SK-N-SH (cell line): ENCODE measurements around the gene GARNL3. TPM values are rescaled to one million over a fixed set of nuclear protein-coding genes. Genes with fewer than 3 reads are reported as not detected.

Experiments
- CTCF ChIA-PET: fragments of 300-600, 350-600 bp; formaldehyde crosslinking; extraction: SDS; loops from one replicate; lab custom pipeline; 2021; lab: Yijun Ruan, JAX
- POLR2A ChIA-PET: fragments of 350-600 bp; sonication (Branson Sonifier 250); formaldehyde crosslinking; extraction: SDS; loops from one replicate; lab custom pipeline; 2020; ENCODE audit warnings: antibody characterized with exemption, inconsistent platforms; lab: Yijun Ruan, JAX
- DNase-seq: peaks from one replicate; pipeline ENCODE4 v3.0.0; 2012
- H2AFZ ChIP-seq: fragments of 200-600 bp; sonication (generic); 2 replicates; pipeline ENCODE4 v1.8.1; 2016; ENCODE audit warnings: antibody characterized with exemption, mild to moderate bottlenecking, low read depth
- H3F3A ChIP-seq: fragments of 200-600 bp; sonication (generic); replicated peaks from 2 replicates; pipeline ENCODE3; 2016; ENCODE audit warnings: antibody characterized with exemption, mild to moderate bottlenecking; ENCODE audit not compliant: insufficient read depth
- H3K27ac ChIP-seq, 2 experiments: fragments of 200-500 bp in 1 of 2; fragments of 200-600 bp in 1 of 2; sonication (Bioruptor generic) in 1 of 2; sonication (generic), shearing (Covaris generic) in 1 of 2; 2 replicates each; pipeline versions ENCODE4 v1.5.1 to v1.6.1; 2014 to 2016; ENCODE audit warnings: low read depth in 2 of 2, inconsistent platforms in 1 of 2, low read length in 1 of 2, mild to moderate bottlenecking in 1 of 2, mixed read lengths in 1 of 2
- H3K27me3 ChIP-seq: fragments of 200-600 bp; sonication (generic), shearing (Covaris generic); 2 replicates; pipeline ENCODE4 v1.6.1; 2016; ENCODE audit warnings: mixed run types; ENCODE audit not compliant: insufficient read depth
- H3K36me3 ChIP-seq, 2 experiments: fragments of 200-500 bp in 1 of 2; fragments of 200-600 bp in 1 of 2; sonication (Bioruptor generic) in 1 of 2; sonication (generic) in 1 of 2; replicated peaks in 1 of 2; 2 replicates each; pipeline versions ENCODE3 to v1.5.1; 2014 to 2016; ENCODE audit warnings: low read length in 1 of 2, mild to moderate bottlenecking in 1 of 2; ENCODE audit not compliant: insufficient read depth in 2 of 2, control insufficient read depth in 1 of 2
- H3K4me1 ChIP-seq, 2 experiments: fragments of 200-500 bp in 1 of 2; fragments of 200-600 bp in 1 of 2; sonication (Bioruptor generic) in 1 of 2; sonication (generic), shearing (Covaris generic) in 1 of 2; 2 replicates each; pipeline versions ENCODE4 v1.5.1 to v1.6.1; 2014 to 2016; ENCODE audit warnings: low read depth in 1 of 2, low read length in 1 of 2, mixed run types in 1 of 2; ENCODE audit not compliant: insufficient read depth in 2 of 2, control insufficient read depth in 1 of 2
- H3K4me2 ChIP-seq: fragments of 200-600 bp; sonication (generic), shearing (Covaris generic); 2 replicates; pipeline ENCODE4 v1.6.1; 2017; ENCODE audit warnings: mixed run types
- H3K4me3 ChIP-seq, 2 experiments: fragments of 200-500 bp in 1 of 2; fragments of 200-600 bp in 1 of 2; sonication (Bioruptor generic) in 1 of 2; sonication (generic), shearing (Covaris generic) in 1 of 2; 2 replicates each; pipeline versions ENCODE4 v1.5.1 to v1.8.1; 2014 to 2016; ENCODE audit warnings: low read depth in 2 of 2, inconsistent platforms in 1 of 2, low read length in 1 of 2, mild to moderate bottlenecking in 1 of 2, mixed read lengths in 1 of 2, moderate library complexity in 1 of 2
- H3K79me2 ChIP-seq: fragments of 200-600 bp; sonication (generic); 2 replicates; pipeline ENCODE4 v1.8.1; 2017; ENCODE audit warnings: mild to moderate bottlenecking; ENCODE audit not compliant: insufficient read depth
- H3K9ac ChIP-seq: fragments of 200-600 bp; sonication (generic); 2 replicates; pipeline ENCODE4 v1.6.1; 2017; ENCODE audit warnings: mixed run types
- H3K9me2 ChIP-seq: fragments of 200-600 bp; sonication (generic); 2 replicates; pipeline ENCODE4 v1.6.1; 2017; ENCODE audit warnings: mixed run types
- H3K9me3 ChIP-seq: fragments of 200-600 bp; sonication (generic); 2 replicates; pipeline ENCODE4 v1.6.1; 2017; ENCODE audit warnings: mixed run types, mild to moderate bottlenecking, moderate library complexity
- H4K20me1 ChIP-seq: fragments of 200-600 bp; sonication (generic); 2 replicates; pipeline ENCODE4 v1.6.1; 2017; ENCODE audit warnings: mild to moderate bottlenecking, mixed run types; ENCODE audit not compliant: insufficient read depth
- CHD2 ChIP-seq: fragments of 150-350 bp; IDR thresholded peaks from 2 replicates; pipeline ENCODE4 v1.6.1; 2018; ENCODE audit warnings: low read length; ENCODE audit not compliant: partially characterized antibody
- EZH2phosphoT487 ChIP-seq: fragments of 200-600 bp; sonication (generic); IDR thresholded peaks from 2 replicates; pipeline ENCODE4 v1.6.1; 2017; ENCODE audit warnings: low read depth, mixed run types, mild to moderate bottlenecking, antibody characterized with exemption, moderate library complexity, borderline replicate concordance
- FOSL2 ChIP-seq: IDR thresholded peaks from 2 replicates; pipeline ENCODE4 v1.4.0; 2012; ENCODE audit warnings: low read depth, mild to moderate bottlenecking, moderate library complexity, borderline replicate concordance
- FOXM1 ChIP-seq: IDR thresholded peaks from 2 replicates; pipeline ENCODE4 v1.4.0; 2012; ENCODE audit warnings: low read depth, mild to moderate bottlenecking
- GABPA ChIP-seq: IDR thresholded peaks from 2 replicates; pipeline ENCODE4 v1.4.0; 2012; ENCODE audit warnings: low read depth, mild to moderate bottlenecking
- GATA2 ChIP-seq: sonication (generic); formaldehyde crosslinking; IDR thresholded peaks from 2 replicates; pipeline ENCODE4 v1.5.0; 2020; ENCODE audit warnings: mild to moderate bottlenecking, missing genetic modification reagents
- MEF2A ChIP-seq: IDR thresholded peaks from 2 replicates; pipeline ENCODE4 v1.4.0; 2012; ENCODE audit warnings: low read depth, borderline replicate concordance
- NFIC ChIP-seq: IDR thresholded peaks from 2 replicates; pipeline ENCODE4 v1.4.0; 2012; ENCODE audit warnings: borderline replicate concordance
- POLR2AphosphoS5 ChIP-seq: IDR thresholded peaks from 2 replicates; pipeline ENCODE4 v1.6.1; 2012; ENCODE audit warnings: low read depth, low read length
- RAD21 ChIP-seq: IDR thresholded peaks from 2 replicates; pipeline ENCODE4 v1.6.1; 2012; ENCODE audit warnings: mild to moderate bottlenecking, low read length
- RCOR1 ChIP-seq: fragments of 150-350 bp; IDR thresholded peaks from 2 replicates; pipeline ENCODE4 v1.6.1; 2017; ENCODE audit warnings: antibody characterized with exemption, low read length
- RFX5 ChIP-seq: IDR thresholded peaks from 2 replicates; pipeline ENCODE4 v1.6.1; 2012; ENCODE audit warnings: mild to moderate bottlenecking, improper control_type of control experiment, low read length
- SIN3A ChIP-seq: IDR thresholded peaks from 2 replicates; pipeline ENCODE4 v1.6.1; 2012; ENCODE audit warnings: low read depth, mild to moderate bottlenecking, low read length, moderate library complexity, borderline replicate concordance
- SMC3 ChIP-seq: IDR thresholded peaks from 2 replicates; pipeline ENCODE4 v1.6.1; 2012; ENCODE audit warnings: low read depth, low read length, improper control_type of control experiment
- TAF1 ChIP-seq: IDR thresholded peaks from 2 replicates; pipeline ENCODE4 v1.6.1; 2012; ENCODE audit warnings: low read depth, mild to moderate bottlenecking, low read length, moderate library complexity, borderline replicate concordance
- TCF12 ChIP-seq: IDR thresholded peaks from 2 replicates; pipeline ENCODE4 v1.4.0; 2012
- TEAD4 ChIP-seq: IDR thresholded peaks from 2 replicates; pipeline ENCODE4 v1.4.0; 2012; ENCODE audit warnings: mild to moderate bottlenecking, borderline replicate concordance; ENCODE audit not compliant: insufficient read depth
- YY1 ChIP-seq: IDR thresholded peaks from 2 replicates; pipeline ENCODE4 v1.4.0; 2012; ENCODE audit warnings: low read depth, mild to moderate bottlenecking
- WGBS: methylation state at CpG from one replicate; pipeline ENCODE4 v1.1.6; 2017; ENCODE audit warnings: low lambda C conversion rate; 5-methylcytosine and 5-hydroxymethylcytosine counted together
- polyA plus RNA-seq, 3 experiments: library from polyadenylated mRNA; depleted of rRNA; stranded (reverse); fragments of >200 nt; gene quantifications; 2 replicates each; pipeline ENCODE4 v1.2.3, GENCODE V29; 2012
- TF ChIP-seq, protein P1 (sequence below): IDR thresholded peaks from 2 replicates; pipeline ENCODE4 v1.4.0; 2012; ENCODE audit warnings: low read depth
- TF ChIP-seq, protein P2 (sequence below): IDR thresholded peaks from 2 replicates; pipeline ENCODE4 v1.4.0; 2012; ENCODE audit warnings: low read depth, borderline replicate concordance
- TF ChIP-seq, protein P3 (sequence below): IDR thresholded peaks from 2 replicates; pipeline ENCODE4 v1.4.0; 2012; ENCODE audit warnings: low read depth, borderline replicate concordance
- TF ChIP-seq, protein P4 (sequence below): IDR thresholded peaks from 2 replicates; pipeline ENCODE4; 2012

The GARNL3 gene
- polyA plus RNA-seq, 1 of the 3 experiments (the other 2 are of a cell fraction) = 9.1 TPM

DNA sequence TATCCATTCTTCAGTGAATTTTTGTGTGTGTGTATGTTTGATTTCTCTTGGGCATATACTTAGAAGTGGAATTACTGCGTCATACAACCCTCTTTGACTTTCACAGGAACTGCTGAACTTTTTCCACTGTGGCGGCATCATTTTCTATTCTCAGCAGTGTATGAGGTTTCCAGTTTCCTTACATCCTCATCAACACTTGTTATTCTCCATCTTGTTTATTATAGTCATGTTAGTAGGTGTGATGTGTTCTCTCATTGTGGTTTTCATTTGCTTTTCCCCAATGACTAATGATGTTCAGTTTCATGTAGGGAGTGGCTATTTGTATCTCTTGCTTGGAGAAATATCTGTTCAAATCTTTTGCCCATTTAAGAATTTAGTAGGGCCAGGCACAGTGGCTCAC, 162.2 kb downstream of the GARNL3 start (continued):
- TF ChIP-seq NFIC (no peak), RCOR1 (no peak), RAD21 (no peak), TEAD4 (no peak)

DNA sequence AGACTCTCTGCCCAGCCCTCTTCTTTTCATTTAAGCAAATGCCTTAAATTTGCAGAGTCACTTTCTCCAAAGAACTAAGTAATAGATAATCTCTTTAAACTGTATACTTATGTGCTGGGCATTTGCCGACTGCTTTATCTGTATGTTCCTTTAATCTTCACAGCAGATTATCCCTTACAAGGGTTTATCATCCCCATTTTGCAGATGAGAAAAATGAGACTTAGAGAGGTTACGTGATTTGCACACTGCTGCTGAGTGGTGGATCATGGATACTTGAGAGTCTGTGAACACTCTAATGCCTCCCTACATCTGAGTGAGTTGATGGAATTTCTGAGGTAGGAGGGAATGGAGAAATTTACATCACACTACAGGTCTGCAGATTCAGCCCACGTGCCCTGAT, 163.8 kb downstream of the GARNL3 start:
- Histone ChIP-seq H3K27ac (no peak overlapping the region), H3K27me3 (no peaks in the 10 kb centered on the region), H3K79me2 (peaks cover 88% of the 10 kb centered on the region), H3K9me3 (no peaks in the 10 kb centered on the region), H3K9ac (no peak overlapping the region), H3K36me3 (peaks cover 20 to 46% of the 10 kb centered on the region in 2 experiments), H2AFZ (no peak overlapping the region), H3K4me2 (no peak overlapping the region), H4K20me1 (peaks cover 16% of the 10 kb centered on the region; the same call in 1 of the 2 replicates), H3F3A (no peaks in the 10 kb centered on the region), H3K4me1 (peaks cover 0 to 6% of the 10 kb centered on the region in 2 experiments; a peak in 2 of 4 replicates), H3K4me3 (no peak overlapping the region), H3K9me2 (no peaks in the 10 kb centered on the region)
- no peak for TF ChIP-seq FOSL2
- TF ChIP-seq, protein P1, sequence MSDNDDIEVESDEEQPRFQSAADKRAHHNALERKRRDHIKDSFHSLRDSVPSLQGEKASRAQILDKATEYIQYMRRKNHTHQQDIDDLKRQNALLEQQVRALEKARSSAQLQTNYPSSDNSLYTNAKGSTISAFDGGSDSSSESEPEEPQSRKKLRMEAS = no peak
- TF ChIP-seq, protein P2, sequence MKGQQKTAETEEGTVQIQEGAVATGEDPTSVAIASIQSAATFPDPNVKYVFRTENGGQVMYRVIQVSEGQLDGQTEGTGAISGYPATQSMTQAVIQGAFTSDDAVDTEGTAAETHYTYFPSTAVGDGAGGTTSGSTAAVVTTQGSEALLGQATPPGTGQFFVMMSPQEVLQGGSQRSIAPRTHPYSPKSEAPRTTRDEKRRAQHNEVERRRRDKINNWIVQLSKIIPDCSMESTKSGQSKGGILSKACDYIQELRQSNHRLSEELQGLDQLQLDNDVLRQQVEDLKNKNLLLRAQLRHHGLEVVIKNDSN = no peak
- TF ChIP-seq POLR2AphosphoS5 = no peak
- TF ChIP-seq, protein P3, sequence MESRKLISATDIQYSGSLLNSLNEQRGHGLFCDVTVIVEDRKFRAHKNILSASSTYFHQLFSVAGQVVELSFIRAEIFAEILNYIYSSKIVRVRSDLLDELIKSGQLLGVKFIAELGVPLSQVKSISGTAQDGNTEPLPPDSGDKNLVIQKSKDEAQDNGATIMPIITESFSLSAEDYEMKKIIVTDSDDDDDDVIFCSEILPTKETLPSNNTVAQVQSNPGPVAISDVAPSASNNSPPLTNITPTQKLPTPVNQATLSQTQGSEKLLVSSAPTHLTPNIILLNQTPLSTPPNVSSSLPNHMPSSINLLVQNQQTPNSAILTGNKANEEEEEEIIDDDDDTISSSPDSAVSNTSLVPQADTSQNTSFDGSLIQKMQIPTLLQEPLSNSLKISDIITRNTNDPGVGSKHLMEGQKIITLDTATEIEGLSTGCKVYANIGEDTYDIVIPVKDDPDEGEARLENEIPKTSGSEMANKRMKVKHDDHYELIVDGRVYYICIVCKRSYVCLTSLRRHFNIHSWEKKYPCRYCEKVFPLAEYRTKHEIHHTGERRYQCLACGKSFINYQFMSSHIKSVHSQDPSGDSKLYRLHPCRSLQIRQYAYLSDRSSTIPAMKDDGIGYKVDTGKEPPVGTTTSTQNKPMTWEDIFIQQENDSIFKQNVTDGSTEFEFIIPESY = no peak
- no peak for TF ChIP-seq SIN3A
- TF ChIP-seq RFX5 = no peak
- TF ChIP-seq EZH2phosphoT487 = no peak
- TF ChIP-seq FOXM1 = no peak
- no peak for TF ChIP-seq GATA2 (CRISPR knock-in tag)
- no peak for TF ChIP-seq CHD2
- TF ChIP-seq, protein P4, sequence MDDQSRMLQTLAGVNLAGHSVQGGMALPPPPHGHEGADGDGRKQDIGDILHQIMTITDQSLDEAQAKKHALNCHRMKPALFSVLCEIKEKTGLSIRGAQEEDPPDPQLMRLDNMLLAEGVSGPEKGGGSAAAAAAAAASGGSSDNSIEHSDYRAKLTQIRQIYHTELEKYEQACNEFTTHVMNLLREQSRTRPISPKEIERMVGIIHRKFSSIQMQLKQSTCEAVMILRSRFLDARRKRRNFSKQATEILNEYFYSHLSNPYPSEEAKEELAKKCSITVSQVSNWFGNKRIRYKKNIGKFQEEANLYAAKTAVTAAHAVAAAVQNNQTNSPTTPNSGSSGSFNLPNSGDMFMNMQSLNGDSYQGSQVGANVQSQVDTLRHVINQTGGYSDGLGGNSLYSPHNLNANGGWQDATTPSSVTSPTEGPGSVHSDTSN = no peak
- TF ChIP-seq TCF12 = no peak
- TF ChIP-seq TEAD4 = no peak
- no peak for TF ChIP-seq TAF1
- TF ChIP-seq GABPA = no peak
- TF ChIP-seq SMC3 = no peak
- no peak for TF ChIP-seq YY1
- no peak for TF ChIP-seq MEF2A
- ChIA-PET POLR2A (no interaction called here), CTCF (no interaction called here)
- DNase-seq = no peak
- 97% methylated on average over 3 of the region's 3 CpGs for WGBS
